RCC 7860 (cell line): ENCODE results near the gene NPM3.
A peak's percentile ranks its signal among the peaks of the same experiment; 100 is the strongest.

Source experiments
- DNase-seq: peaks from one replicate; pipeline ENCODE4 v3.0.0-alpha.2; 2015; ENCODE audit warnings: low spot score
- FAIRE-seq: peaks from 2 replicates; lab custom pipeline; 2012; peaks lifted over from hg19 to GRCh38; lab: Jason Lieb, UNC

The NPM3 gene, protein sequence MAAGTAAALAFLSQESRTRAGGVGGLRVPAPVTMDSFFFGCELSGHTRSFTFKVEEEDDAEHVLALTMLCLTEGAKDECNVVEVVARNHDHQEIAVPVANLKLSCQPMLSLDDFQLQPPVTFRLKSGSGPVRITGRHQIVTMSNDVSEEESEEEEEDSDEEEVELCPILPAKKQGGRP

DNA sequence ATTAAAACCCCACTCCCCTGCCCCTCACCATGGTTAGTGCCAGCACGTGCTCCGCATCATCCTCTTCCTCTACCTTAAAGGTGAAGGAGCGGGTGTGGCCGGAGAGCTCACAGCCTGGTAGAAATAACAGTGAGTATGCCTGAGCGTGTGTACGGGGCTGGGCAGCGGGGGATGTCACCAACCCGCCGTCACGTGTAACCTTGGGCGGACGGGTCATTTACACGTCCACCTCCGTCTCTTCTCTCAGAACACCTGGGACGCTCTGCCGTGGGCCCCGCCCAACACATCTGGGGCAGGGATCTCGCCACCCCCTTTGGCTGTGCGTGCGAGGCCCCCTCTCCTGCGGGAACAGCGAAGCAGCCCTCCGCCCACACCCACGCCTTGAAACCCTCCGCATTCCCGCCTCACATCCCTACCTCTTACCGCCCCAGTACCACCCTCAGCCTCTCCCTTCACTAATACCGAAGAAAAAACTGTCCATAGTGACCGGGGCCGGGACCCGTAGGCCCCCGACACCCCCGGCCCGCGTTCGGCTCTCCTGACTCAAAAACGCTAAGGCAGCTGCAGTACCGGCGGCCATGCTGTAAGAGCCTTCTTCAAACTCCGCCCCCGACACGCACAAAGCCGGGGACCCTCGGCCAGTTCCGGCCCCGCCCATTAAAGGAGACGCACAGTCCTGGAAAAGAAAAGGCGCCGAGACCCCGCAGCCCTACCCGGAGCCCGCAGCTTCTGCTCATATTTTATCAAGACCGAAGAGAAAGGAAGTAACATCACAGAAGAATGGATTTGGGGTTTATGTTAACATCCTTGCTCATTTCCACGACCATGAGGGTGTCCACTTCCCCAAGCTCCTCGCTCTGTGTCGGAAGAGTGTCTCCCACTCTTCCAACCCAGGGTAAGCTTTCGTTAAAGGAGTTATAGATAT lies at the start of gene NPM3:
Gene NPM3, minus strand, starts transcription at position 636 of the 925 bp plus-strand sequence. Its CDS starts 56 bp downstream, at position 580.
- FAIRE-seq (peak; percentile 8), DNase-seq (peak; percentile 56)

DNA sequence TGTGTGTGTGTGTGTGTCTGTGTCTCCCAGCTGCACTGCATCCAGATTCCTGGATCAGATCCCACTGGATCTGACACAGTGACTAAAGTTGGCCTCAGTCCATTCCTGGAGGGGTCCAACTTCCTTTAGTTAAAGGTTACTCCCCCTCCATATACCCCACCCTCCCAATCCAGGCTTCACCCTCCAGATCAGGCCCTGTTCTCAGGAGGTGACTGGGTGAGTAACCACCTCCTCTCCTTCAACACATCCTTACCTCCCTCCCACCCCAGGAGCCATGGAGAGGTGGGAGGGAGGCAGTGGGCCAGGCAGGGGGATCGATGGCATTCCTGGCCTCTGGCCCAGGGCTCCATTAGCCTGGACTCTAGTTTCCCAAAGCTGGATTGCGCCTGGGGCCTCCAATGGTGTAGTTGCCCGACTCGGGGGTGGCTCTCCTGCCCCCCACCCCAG lies 49.1 kb upstream of the NPM3 start:
- FAIRE-seq: no peak

DNA sequence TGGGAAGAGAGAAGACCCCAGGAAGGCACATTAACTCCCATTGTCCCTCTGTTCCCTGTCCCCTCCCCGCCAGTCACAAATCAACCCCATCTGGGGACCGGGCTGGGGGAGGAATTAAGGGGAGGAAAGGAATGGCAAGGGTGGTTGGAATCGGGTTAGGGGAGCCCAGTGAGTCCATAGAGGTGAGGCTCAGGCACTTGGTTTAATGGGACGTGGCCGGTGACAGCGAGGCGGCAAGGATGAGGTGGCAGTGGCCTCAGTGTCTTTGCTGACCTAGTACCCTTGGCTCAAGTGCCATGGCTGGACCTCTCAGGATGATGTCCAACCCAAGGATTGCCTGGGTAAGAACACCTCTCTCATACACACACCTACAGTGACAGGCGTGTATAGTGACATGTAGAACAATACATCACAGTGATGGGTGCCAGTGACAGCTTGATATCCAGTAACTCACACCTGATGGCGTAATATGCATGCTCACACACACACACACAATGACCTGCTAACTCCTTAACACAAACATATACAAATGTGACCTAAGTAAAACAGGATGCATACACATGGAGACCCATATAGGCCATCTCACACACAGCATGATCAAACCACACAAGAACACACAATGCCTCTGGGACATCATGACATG lies 48.0 kb upstream of the NPM3 start:
- FAIRE-seq (no peak), DNase-seq (no peak)

More for the DNA sequence above, 49.1 kb upstream of the NPM3 start:
- DNase-seq: no peak

DNA sequence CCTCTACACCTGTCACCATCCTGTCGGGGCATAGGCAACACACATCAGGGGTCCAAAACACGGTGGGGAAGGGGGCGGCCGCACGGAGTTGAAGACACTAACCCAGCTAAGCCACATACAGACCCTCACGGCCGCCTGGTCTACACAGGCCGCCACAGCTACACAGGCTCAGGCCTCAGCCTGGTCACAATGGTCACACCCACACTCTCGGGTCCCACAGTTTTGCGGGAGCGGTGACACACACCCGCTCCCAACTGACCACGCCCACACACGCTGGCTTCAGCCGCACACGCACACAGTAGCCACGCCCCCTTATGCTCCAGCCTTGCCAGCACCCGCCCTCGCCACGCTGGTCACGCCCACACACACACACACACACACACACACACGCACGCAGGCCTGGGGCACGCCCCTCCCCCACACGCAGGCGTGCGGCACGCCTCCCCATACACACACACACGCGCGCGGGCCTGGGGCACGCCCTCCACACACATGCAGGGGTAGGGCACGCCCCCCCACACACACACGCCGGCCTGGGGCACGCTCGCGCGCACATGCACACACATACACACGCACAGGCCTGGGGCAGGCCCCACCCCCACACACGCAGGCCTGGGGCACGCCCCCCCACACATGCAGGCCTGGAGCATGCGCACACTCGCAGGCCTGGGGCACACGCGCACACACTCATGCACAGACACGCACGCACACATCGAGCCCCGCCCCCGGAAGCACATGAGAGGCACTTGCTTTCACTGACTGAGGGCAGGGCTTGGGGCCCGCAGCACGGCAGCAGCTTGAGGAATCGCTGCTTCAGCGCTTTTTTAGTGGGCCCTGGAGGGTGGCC lies 47.3 kb upstream of the NPM3 start:
- no peak for FAIRE-seq
- DNase-seq: peak; percentile 50

DNA sequence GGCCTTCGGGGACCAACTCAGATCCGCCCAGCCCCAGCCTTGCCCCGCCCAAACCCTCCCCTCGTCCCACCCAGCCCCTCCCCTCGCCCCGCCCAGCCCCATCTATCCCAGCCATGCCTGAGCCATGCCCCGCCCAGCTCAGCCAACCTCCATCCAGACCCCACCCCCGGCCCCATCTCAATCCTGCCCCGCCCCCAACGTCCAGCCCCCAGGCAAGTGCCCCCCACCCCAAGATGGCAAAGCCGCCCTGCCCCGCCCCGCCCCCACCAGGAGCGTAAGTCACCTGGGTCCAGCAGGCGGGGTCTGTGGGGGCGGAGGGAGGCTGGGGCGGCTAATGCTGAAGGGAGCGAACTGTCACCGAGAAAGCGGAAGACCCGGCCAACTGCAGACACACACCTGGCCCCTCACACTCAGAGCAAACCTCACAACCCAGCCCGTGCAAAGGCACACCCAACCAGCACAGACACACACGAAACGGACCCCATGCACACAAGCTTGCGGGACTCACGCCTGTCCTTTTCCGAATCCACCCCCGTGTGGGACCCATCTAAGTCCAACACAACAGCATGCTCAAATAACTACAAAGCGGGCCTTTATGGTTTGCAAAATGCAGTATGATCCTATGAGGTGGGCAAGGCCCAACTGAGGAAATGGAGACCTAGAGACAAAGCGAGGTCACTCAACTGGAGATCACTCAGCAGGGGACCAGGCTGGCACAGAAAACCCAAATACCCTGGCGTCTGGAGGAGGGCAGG lies 46.5 kb upstream of the NPM3 start:
- no peak for DNase-seq
- no peak for FAIRE-seq

DNA sequence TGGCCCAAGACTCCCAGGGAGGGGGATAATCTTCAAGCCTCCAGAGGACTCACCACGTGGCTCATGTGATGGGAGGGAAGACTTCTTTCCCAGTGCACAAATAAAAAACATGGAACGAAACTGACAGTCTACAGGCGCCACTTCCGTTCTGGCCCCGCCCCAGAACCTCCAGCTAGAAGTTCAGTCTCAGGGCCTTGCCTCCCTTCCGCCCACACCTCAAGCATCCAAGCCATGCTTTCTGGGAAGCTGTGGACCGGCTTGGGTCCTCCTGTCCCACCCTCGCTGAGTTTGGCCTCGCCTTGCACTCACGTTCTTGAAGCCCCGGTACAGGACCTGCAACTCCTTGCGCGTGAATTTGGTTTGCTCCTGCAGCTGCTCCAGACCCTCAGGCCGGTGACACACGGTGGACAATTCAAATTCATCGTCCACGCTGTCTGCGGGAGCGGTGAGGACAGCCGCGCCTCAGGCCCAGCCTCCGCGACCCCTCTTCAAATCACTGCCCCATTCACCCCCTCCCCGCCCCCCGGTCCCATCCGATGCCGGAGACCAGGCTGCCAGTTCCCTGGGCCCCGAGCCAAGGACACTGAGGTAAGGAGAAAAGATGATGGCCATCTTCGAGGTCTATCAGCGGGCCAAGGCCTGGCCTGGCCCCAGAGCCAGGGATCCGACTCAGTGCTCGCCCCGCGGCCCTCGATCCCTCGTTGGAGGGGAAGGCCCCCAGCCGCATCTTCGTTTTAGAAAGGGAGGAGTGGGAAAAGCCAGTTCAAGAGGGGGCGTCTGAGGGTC lies 45.7 kb upstream of the NPM3 start:
- DNase-seq (no peak), FAIRE-seq (no peak)

DNA sequence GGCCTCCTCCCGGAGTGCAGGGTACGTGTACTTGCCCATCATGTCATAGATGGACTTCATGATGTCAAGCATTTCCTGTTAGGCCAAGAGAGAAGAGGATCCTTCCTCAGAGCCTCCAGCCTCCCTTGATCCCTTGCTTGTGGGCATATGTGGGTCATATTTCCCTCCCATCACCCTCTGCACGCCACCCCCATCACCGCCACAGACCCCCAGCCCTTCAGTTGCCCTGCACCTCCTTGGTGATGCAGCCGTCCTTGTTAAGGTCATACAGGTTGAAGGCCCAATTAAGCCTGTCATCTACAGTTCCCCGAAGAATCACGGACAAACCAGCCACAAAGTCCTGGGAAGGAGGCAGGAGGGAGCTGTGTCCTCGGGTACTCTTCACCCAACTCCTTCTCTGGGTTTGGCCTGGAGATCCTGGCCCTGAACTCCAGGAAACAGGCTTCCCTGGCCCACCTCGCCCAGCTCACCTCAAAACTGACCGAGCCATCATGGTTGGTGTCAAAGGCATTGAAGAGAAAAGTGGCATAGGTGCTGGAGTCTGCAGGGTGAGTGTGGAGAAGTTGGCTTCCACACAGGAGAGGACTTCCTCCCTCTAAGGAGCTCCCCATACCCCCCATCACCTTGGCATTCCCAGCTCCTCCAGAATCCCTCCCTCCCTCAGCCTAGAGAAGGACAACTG lies 44.8 kb upstream of the NPM3 start:
- no peak for DNase-seq
- FAIRE-seq: no peak

DNA sequence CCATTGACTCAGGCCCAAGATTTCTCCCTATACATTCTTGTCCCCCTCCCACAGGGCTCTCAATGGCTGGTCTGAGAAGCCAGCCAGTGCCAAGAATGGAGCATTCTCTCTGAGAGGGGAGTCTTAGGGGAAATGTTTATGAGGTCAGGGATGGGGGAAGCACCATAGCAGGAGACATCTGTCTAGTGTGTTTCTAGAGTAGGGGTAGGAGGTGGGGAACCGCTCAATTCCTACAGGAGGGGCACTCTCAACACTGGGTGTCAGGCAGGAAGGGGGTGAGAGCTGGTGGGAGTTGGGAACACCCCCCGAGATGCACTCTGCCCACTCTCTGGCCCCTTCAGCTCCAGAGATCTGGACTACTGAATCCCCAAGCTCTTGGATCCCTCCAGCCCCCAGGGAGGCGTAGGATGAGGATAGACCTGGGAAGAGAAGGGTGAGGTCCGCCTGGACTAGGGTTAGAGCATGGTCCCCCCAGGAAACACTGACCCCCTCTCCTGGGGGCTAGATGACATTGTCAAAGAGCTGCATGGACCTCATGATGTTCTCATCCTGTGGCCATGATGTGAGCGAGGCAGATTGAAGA lies 43.7 kb upstream of the NPM3 start:
- no peak for FAIRE-seq

DNA sequence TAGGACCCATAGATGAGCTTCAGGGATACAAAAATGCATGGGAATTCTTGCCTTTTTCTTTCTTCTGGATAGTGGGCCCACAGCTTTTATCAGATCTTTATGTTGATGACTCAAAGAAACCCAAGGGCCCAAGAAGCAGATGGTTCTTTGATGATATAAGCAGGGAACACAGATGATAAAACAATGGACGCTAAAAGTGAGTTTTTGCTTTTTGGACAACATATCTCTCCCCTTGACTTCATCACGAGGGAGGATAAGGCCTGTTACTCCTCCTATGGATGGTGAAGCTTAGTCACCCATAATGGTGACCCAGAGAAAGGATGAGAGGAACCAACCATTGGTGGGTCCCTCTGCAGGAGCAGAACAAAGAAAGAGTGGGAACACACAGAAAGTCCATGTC lies 41.5 kb upstream of the NPM3 start:
- FAIRE-seq (no peak), DNase-seq (no peak)

More for the DNA sequence above, 43.7 kb upstream of the NPM3 start:
- no peak for DNase-seq

DNA sequence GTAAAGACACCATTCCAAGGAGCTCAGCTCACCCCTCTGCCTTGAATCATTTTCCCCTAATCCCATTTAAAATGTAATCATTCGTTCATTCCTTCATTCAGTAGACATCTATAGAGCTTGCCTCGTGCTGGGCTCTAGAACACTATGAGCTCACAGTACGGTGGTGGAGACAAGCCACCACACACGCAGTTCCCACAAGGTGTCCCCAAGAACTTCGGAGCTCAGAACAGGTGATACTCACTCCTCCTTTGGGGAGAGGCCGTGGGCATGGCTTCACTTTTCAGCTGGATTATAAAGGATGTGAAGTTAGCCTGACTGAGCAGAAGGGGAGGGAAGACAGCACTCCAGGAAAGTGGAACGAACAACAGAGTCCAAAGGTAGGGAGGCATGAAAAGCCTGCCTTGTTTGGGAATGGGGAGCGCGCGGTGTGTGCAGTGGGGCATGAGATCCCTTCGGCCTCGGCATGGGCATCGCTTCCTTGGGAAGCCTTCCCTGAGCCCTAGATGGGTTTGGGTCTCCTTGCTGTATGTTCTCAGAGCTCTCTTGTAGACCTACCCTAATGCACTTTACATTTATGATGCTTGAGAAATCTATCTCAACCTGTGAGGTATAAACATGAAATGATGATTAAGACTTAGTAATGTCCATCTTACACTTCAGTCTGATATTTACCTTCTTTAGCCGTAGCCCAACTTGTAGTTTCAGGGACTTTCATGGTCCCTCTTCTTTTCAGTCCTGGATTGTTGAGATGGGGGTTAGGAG lies 35.8 kb upstream of the NPM3 start:
- DNase-seq (no peak), FAIRE-seq (no peak)

DNA sequence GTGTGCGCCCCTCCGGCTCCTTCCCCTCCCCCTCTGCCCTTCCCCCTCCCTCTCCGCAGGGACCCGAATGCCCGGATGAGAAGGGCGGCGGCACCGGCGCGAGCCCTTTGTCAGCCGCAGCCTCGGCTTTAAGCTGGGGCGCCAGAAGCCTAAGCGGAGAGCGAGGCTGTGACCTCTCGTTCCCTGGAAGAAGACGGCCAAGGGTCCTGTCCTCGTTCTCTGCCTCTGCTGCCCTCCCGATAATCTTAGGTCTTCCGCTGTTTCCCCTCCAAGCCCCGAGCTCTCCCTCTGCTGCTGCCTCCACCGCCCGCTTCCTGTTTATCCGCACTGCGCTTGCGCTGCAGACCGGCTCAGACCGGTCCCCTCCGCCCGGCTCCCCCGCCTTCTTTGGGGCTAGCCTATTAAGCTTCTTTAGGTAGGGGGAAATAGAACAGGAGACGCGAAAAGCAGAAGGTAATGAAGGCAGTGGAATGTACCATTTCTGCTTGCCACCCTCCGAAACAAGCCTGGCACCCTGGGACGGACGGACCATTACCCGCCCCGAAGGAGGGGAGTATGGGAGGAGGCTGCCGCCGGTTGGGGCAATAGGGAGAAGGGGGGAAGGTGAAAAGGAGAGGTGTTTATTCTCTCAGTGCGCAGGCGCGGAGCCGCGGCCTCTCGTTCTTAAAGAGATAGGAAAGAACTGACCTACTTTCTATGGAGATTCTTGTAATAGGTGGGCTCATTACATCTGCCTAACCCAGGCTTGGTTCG lies 35.0 kb upstream of the NPM3 start, which contains the start of gene OGA:
Gene OGA, minus strand, starts transcription at position 326 of the 753 bp plus-strand sequence. CDS start 422 bp downstream, outside the sequence.
- DNase-seq (peak; percentile 100), FAIRE-seq (peak; percentile 94)

DNA sequence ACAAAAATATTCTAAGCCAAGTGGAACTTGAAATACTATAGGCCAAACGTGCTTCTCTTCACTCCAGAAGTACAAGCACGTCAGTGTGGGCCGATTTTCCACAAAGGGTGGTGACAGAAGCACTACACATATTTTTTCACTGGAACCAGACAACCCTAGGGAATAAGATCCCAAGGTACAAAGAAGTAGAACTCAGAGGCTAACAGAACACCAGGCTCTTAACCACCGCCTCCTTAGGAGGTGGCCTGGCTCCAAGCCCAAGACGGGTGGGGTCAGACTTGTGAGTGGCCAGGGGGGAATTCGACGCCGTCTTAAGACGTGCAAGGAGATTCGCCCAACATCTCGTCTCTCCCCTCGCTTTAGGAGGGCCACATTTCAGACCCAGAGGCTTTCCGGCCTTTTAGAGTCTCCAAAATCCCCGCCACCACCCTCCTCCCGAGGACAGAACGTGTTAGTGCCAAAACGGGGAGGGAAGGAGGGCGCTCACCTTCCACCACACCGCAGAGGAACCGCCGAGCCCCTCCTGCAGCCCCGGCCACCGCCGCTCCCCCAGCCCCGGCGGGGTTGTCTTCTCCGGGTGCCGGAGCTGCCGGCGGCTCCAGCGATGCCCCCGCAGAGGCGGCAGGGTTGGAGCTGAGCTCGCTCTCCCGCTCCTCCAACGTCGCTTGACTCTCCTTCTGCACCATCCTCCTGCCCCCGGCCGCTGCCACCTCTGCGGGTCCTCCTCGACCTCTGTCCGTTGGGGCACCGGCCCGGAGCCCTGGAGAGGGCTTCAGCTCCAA lies 34.3 kb upstream of the NPM3 start:
- FAIRE-seq (peak; percentile 74), DNase-seq (peak; percentile 82)

DNA sequence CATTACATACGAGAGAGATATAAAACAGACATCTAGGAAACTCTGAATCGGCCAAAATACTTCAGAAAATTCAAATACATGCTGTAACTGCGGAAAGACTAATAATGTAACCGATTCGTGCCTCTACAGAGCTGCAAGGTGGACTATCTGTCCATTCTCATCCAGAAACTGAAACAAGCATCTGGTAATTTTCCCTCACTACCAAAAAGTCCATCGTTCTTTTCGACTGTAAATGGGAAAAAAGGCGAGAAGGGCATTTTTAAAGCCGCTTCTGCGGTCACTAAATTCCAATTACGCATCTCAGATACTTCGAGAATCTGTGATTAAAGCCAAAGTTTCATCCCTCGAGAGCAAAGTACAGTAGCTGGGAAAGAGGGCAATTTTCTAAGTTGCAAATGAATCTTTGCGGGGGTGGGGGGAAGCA lies 33.7 kb upstream of the NPM3 start:
- FAIRE-seq (no peak), DNase-seq (no peak)

DNA sequence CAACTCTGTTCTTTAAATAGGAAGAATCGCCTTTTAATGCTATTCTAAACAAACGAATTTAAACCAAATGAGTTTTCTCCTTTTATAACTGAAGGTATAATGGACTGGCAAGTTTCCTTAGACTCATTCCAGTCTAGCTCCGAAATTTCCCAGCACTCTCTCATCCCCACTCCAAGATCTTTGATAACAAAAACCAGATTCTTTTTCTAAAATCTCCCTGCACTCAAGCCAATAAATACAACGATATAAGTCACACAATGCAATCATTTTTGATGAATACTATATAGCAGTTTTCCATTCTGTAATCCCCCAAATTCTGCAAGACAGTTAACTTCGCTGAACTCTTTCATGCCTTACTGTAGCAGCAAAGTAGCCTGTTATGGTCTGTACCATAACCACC lies 33.1 kb upstream of the NPM3 start:
- DNase-seq: no peak
- FAIRE-seq: no peak

DNA sequence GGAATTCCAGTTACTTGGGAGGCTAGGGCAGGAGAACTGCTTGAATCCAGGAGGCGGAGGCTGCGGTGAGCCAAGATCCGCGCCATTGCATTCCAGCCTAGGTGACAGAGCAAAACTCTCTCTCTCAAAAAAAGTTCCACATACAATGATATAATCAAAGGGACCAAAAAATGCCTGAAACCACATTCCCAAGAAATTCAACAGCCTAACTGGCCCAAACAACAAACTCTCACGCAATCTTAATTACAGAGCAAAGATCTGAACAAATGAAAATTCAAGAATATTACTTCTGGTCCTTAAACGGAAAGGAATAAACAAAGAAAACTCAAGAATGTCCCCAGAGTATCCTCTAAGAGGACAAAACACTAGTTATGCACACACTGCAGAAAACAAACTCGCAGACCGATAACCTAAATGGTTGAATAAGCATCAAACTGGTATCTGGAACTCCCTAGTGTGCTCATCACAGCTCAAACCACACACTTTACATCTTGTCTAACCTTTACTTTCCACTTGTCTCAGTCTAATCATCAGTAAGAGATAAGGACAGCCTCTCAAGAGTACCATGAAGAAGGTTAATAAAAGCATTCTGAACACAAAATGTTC lies 31.3 kb upstream of the NPM3 start:
- DNase-seq: peak; percentile 44
- FAIRE-seq: peak; percentile 64
